ACHN (cell line): Measurements from ENCODE around the gene MED26.
"Not testable (repeated sequence)": the region's sequence is repeated elsewhere in the genome, so short reads cannot be mapped to it uniquely, and the experiment has no call there.

Source experiments
- DNase-seq: peaks from one replicate; pipeline ENCODE4 v3.0.0-alpha.2; 2015
- in situ Hi-C: cut with HindIII; loops from 2 replicates; pipeline ENCODE4 v1.10.0; 2017; ENCODE audit warnings: low sequenced_read_pairs, low pct_ligation_motif_present, low pct_unique_long_range_greater_than_20kb

Gene MED26

GRCh38 chr19:16564842-16565241, 63.2 kb downstream of the MED26 start:
- in situ Hi-C loops, result no loop called here
- no peak for DNase-seq

- no peak for DNase-seq
- in situ Hi-C loops, result no loop called here
These were observed 65.4 kb downstream of the MED26 start for GRCh38 chr19:16562608-16563025.

- no peak for DNase-seq
- in situ Hi-C loops, result no loop called here
These were observed 66.6 kb downstream of the MED26 start for GRCh38 chr19:16561382-16561781.

- DNase-seq, result no peak
- in situ Hi-C loops, result no loop called here
These were observed 68.2 kb downstream of the MED26 start for GRCh38 chr19:16559780-16560276.

- DNase-seq, result no peak
- in situ Hi-C loops, result no loop called here
These were observed 73.2 kb downstream of the MED26 start for GRCh38 chr19:16554776-16555175.

- in situ Hi-C loops, DNase-seq: not testable (repeated sequence)
These were observed 76.1 kb downstream of the MED26 start for GRCh38 chr19:16551902-16552301.

GRCh38 chr19:16548956-16549355, 79.0 kb downstream of the MED26 start:
- no peak for DNase-seq
- in situ Hi-C loops, result no loop called here

GRCh38 chr19:16544473-16545231, 83.4 kb downstream of the MED26 start:
- DNase-seq, result no peak
- in situ Hi-C loops, result no loop called here

- in situ Hi-C loops, DNase-seq: not testable (repeated sequence)
These were observed 84.3 kb downstream of the MED26 start for GRCh38 chr19:16543734-16544133.

- DNase-seq, result peak; percentile 16
- in situ Hi-C loops, result no loop called here
These were observed 85.0 kb downstream of the MED26 start for GRCh38 chr19:16542910-16543472.

- in situ Hi-C loops, result no loop called here
- DNase-seq, result peak; percentile 93
These were observed 85.7 kb downstream of the MED26 start, which contains the start of gene CHERP for GRCh38 chr19:16542045-16542909. TSS of gene CHERP (minus strand) at chr19:16542437. CDS start at chr19:16542378, 59 bp downstream.

GRCh38 chr19:16541526-16542044, 86.4 kb downstream of the MED26 start:
- in situ Hi-C loops, result no loop called here
- DNase-seq, result peak; percentile 8

- in situ Hi-C loops, result no loop called here
- DNase-seq, result no peak
These were observed 87.1 kb downstream of the MED26 start for GRCh38 chr19:16540948-16541347.

- no peak for DNase-seq
- in situ Hi-C loops, result no loop called here
These were observed 90.9 kb downstream of the MED26 start for GRCh38 chr19:16537111-16537510.

- no peak for DNase-seq
These were observed 91.9 kb downstream of the MED26 start for GRCh38 chr19:16536130-16536529.

GRCh38 chr19:16535381-16535780, 92.6 kb downstream of the MED26 start:
- no peak for DNase-seq
- in situ Hi-C loops, result no loop called here

More at GRCh38 chr19:16536130-16536529, 91.9 kb downstream of the MED26 start:
- in situ Hi-C loops, result no loop called here

GRCh38 chr19:16532440-16533234, 95.4 kb downstream of the MED26 start:
- DNase-seq, result no peak
- in situ Hi-C loops, result no loop called here

- in situ Hi-C loops, result no loop called here
These were observed 96.7 kb downstream of the MED26 start for GRCh38 chr19:16531380-16531669.

More at GRCh38 chr19:16531380-16531669, 96.7 kb downstream of the MED26 start:
- DNase-seq, result no peak
